ENCODE data around the gene SLIT1.

SLIT1 gene

GRCh38 chr10:97102441-97102840, 83.3 kb downstream of the SLIT1 start:
- TF ChIP-seq, protein P1, sequence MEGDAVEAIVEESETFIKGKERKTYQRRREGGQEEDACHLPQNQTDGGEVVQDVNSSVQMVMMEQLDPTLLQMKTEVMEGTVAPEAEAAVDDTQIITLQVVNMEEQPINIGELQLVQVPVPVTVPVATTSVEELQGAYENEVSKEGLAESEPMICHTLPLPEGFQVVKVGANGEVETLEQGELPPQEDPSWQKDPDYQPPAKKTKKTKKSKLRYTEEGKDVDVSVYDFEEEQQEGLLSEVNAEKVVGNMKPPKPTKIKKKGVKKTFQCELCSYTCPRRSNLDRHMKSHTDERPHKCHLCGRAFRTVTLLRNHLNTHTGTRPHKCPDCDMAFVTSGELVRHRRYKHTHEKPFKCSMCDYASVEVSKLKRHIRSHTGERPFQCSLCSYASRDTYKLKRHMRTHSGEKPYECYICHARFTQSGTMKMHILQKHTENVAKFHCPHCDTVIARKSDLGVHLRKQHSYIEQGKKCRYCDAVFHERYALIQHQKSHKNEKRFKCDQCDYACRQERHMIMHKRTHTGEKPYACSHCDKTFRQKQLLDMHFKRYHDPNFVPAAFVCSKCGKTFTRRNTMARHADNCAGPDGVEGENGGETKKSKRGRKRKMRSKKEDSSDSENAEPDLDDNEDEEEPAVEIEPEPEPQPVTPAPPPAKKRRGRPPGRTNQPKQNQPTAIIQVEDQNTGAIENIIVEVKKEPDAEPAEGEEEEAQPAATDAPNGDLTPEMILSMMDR (IDR thresholded peaks at IDR 0.05; ENCODE audit: insufficient read depth, low read depth, low read length, missing control alignments): no peak
- DNase-seq (ENCODE audit: low read depth): no peak
- H3K4me3 ChIP-seq (ENCODE audit: low read depth, low read length): no peak overlapping the region

- peak; percentile 3 for DNase-seq (ENCODE audit: low read depth)
- H3K4me3 ChIP-seq (ENCODE audit: low read depth, low read length): no peak overlapping the region
- TF ChIP-seq, protein P1 (IDR thresholded peaks at IDR 0.05; ENCODE audit: insufficient read depth, low read depth, low read length, missing control alignments): no peak
Observed at GRCh38 chr10:97101166-97101940, 84.4 kb downstream of the SLIT1 start.

DNA sequence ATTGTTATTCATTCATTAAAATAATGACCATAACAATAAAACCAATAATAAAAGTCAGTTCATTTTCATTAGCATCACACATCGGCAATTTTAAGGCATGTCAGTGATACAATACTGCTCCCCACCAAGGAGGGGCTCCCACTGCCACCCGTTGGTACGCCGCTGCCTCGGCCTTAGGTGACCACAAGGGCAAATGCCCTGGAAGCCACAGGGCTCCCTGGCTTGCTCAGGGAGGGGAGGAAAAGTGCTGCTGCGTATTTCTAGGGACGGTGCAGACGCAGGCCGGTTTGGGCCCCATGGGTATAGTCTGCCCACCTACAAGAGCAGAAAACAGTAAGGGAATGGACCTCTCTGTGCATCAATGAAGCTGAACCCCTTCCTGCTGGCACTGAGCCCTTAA, 85.1 kb downstream of the SLIT1 start:
- H3K4me3 ChIP-seq (ENCODE audit: low read depth, low read length): no peak overlapping the region
- TF ChIP-seq, protein P1 (IDR thresholded peaks at IDR 0.05; ENCODE audit: insufficient read depth, low read depth, low read length, missing control alignments): no peak
- no peak for DNase-seq (ENCODE audit: low read depth)

GRCh38 chr10:97099868-97100267, 85.9 kb downstream of the SLIT1 start:
- no peak overlapping the region for H3K4me3 ChIP-seq (ENCODE audit: low read depth, low read length)
- TF ChIP-seq, protein P1 (IDR thresholded peaks at IDR 0.05; ENCODE audit: insufficient read depth, low read depth, low read length, missing control alignments): no peak
- DNase-seq (ENCODE audit: low read depth): no peak

DNA sequence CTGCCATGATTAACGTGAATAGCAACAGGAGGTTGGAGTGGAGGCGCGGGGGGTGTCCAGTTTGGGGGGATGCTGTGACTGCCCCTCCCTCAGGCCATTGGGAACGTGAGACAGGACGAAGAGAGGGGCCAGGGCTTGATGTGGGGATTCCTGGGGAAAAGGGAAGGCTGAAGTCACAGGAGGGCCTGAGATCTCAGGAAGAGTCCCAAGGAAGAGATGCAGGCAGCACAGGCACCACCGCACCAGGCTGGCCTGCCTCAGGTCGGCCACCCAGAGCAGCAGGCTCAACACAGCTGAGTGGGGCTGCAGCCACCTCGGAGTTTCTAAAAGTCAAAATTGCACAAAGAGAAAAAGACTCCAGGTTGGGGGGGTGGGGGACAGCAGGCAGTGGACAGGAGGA, 86.7 kb downstream of the SLIT1 start:
- no peak for DNase-seq (ENCODE audit: low read depth)
- H3K4me3 ChIP-seq (ENCODE audit: low read depth, low read length): no peak overlapping the region
- TF ChIP-seq, protein P1 (IDR thresholded peaks at IDR 0.05; ENCODE audit: insufficient read depth, low read depth, low read length, missing control alignments): no peak

DNA sequence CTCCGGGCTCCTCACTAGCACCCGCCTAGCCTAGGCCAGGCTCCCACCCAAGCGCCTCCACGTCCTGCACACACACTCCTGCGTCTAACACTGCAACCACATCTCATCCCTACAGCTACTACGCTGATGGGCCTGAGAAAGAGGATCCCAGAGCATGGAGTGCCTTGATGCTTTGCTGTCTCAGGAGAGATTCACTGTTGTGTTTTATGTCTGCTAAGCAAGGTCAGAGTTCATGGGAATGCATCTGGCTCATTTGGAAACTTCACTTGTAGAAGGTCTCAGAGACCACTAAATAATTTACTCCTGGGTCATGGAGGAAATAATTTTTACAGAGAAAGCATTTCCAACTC, 88.7 kb downstream of the SLIT1 start:
- no peak overlapping the region for H3K4me3 ChIP-seq (ENCODE audit: low read depth, low read length)
- TF ChIP-seq, protein P1 (IDR thresholded peaks at IDR 0.05; ENCODE audit: insufficient read depth, low read depth, low read length, missing control alignments): no peak
- DNase-seq (ENCODE audit: low read depth): no peak

Measured in GM12865 (cell line).